Loucy (cell line): Measurements from ENCODE around the gene RAC3.

Source experiments
- H2AFZ ChIP-seq: fragments of 200-600 bp; sonication (generic); 2 replicates; pipeline ENCODE4 v1.6.0; 2016; ENCODE audit warnings: antibody characterized with exemption, mild to moderate bottlenecking, low read length, moderate library complexity
- H3F3A ChIP-seq: fragments of 200-600 bp; 2 replicates; pipeline ENCODE4 v1.6.0; 2016; ENCODE audit warnings: antibody characterized with exemption, low read depth, mild to moderate bottlenecking
- H3K27me3 ChIP-seq: fragments of 200-600 bp; sonication (generic); 2 replicates; pipeline ENCODE4 v1.6.1; 2014; ENCODE audit warnings: low read length, mild to moderate bottlenecking; ENCODE audit not compliant: insufficient read depth, poor library complexity, severe bottlenecking
- H3K36me3 ChIP-seq: fragments of 200-600 bp; sonication (generic); 2 replicates; pipeline ENCODE4 v1.6.1; 2016; ENCODE audit warnings: low read length; ENCODE audit not compliant: insufficient read depth
- H3K4me1 ChIP-seq: fragments of 200-600 bp; sonication (generic); 2 replicates; pipeline ENCODE4 v1.5.1; 2014; ENCODE audit warnings: low read length, mild to moderate bottlenecking; ENCODE audit not compliant: insufficient read depth, poor library complexity, severe bottlenecking
- H3K4me2 ChIP-seq: fragments of 200-600 bp; sonication (generic); 2 replicates; pipeline ENCODE4 v1.6.0; 2014; ENCODE audit warnings: antibody characterized with exemption, low read length, low read depth, mild to moderate bottlenecking; ENCODE audit not compliant: poor library complexity, severe bottlenecking
- H3K4me3 ChIP-seq: fragments of 200-600 bp; sonication (generic); 2 replicates; pipeline ENCODE4 v1.5.1; 2014; ENCODE audit warnings: low read length, mild to moderate bottlenecking, mixed read lengths; ENCODE audit not compliant: poor library complexity, severe bottlenecking
- H3K79me2 ChIP-seq: fragments of 200-600 bp; sonication (generic); 2 replicates; pipeline ENCODE4 v1.6.1; 2014; ENCODE audit warnings: low read length; ENCODE audit not compliant: insufficient read depth
- H3K9ac ChIP-seq: fragments of 200-600 bp; sonication (generic); 2 replicates; pipeline ENCODE4 v1.6.0; 2014; ENCODE audit warnings: mild to moderate bottlenecking, low read depth, low read length, moderate library complexity; ENCODE audit not compliant: poor library complexity, severe bottlenecking
- H3K9me2 ChIP-seq: fragments of 200-600 bp; sonication (generic); replicated peaks from 2 replicates; pipeline ENCODE4 v1.6.1; 2016; ENCODE audit warnings: low read depth, low read length, mixed read lengths
- H3K9me3 ChIP-seq: fragments of 200-600 bp; sonication (generic); 2 replicates; pipeline ENCODE4 v1.6.1; 2014; ENCODE audit warnings: mild to moderate bottlenecking, antibody characterized with exemption, low read length, low read depth; ENCODE audit not compliant: insufficient read depth
- H4K20me1 ChIP-seq: fragments of 200-600 bp; sonication (generic); 2 replicates; pipeline ENCODE4 v1.6.0; 2014; ENCODE audit warnings: antibody characterized with exemption, low read length, mild to moderate bottlenecking; ENCODE audit not compliant: insufficient read depth, poor library complexity, severe bottlenecking
- CTCF ChIP-seq: fragments of 200-600 bp; sonication (generic); conservative IDR thresholded peaks from 2 replicates; pipeline ENCODE4 v1.5.1; 2014; ENCODE audit warnings: mild to moderate bottlenecking, antibody characterized with exemption, low read length
- EZH2phosphoT487 ChIP-seq: fragments of 200-600 bp; IDR thresholded peaks from 2 replicates; pipeline ENCODE4 v1.6.1; 2018; ENCODE audit warnings: antibody characterized with exemption, mild to moderate bottlenecking, moderate library complexity, borderline replicate concordance

RAC3 gene

GRCh38 chr17:81984773-81985410, 46.6 kb upstream of the RAC3 start:
- Histone ChIP-seq H4K20me1 (peaks cover under 1% of the 10 kb centered on the region), H3K9ac (no peak overlapping the region), H2AFZ (no peak overlapping the region), H3K27me3 (no peaks in the 10 kb centered on the region), H3K9me3 (no peaks in the 10 kb centered on the region), H3F3A (no peaks in the 10 kb centered on the region), H3K4me1 (peaks cover 19% of the 10 kb centered on the region), H3K9me2 (no peaks in the 10 kb centered on the region), H3K4me2 (no peak overlapping the region), H3K4me3 (no peak overlapping the region), H3K36me3 (peaks cover 7% of the 10 kb centered on the region; the same call in 1 of the 2 replicates), H3K79me2 (no peaks in the 10 kb centered on the region)
- no peak for TF ChIP-seq CTCF

- Histone ChIP-seq H3K4me2 (no peak overlapping the region), H3K79me2 (no peaks in the 10 kb centered on the region), H3K9ac (no peak overlapping the region), H3F3A (no peaks in the 10 kb centered on the region), H3K9me3 (no peaks in the 10 kb centered on the region), H3K4me1 (peaks cover 2% of the 10 kb centered on the region), H2AFZ (no peak overlapping the region), H4K20me1 (no peaks in the 10 kb centered on the region), H3K4me3 (no peak overlapping the region), H3K36me3 (peaks cover 7% of the 10 kb centered on the region; the same call in 1 of the 2 replicates), H3K9me2 (no peaks in the 10 kb centered on the region), H3K27me3 (no peaks in the 10 kb centered on the region)
- TF ChIP-seq CTCF: no peak
- TF ChIP-seq EZH2phosphoT487: no peak
Observed at GRCh38 chr17:81986606-81987005, 44.9 kb upstream of the RAC3 start.

- H3K9ac ChIP-seq: no peak overlapping the region
- H3F3A ChIP-seq: no peaks in the 10 kb centered on the region
- no peaks in the 10 kb centered on the region for H3K4me1 ChIP-seq
- H3K9me2 ChIP-seq: no peaks in the 10 kb centered on the region
- H4K20me1 ChIP-seq: no peaks in the 10 kb centered on the region
- H3K4me2 ChIP-seq: no peak overlapping the region
- no peak overlapping the region for H3K4me3 ChIP-seq
- H3K79me2 ChIP-seq: no peaks in the 10 kb centered on the region
- no peak overlapping the region for H2AFZ ChIP-seq
- TF ChIP-seq CTCF (no peak), EZH2phosphoT487 (no peak)
- peaks cover 7% of the 10 kb centered on the region; the same call in 1 of the 2 replicates for H3K36me3 ChIP-seq
- no peaks in the 10 kb centered on the region for H3K9me3 ChIP-seq
- no peaks in the 10 kb centered on the region for H3K27me3 ChIP-seq
Observed at GRCh38 chr17:81987161-81987770, 44.2 kb upstream of the RAC3 start.
